ENCODE results near the gene CMBL.
"Not testable (repeated sequence)": the region's sequence is repeated elsewhere in the genome, so short reads cannot be mapped to it uniquely, and the experiment has no call there.

CMBL gene

GRCh38 chr5:10283927-10284635 lies 23.6 kb downstream of the CMBL start:
- DNase-seq = peak; percentile 62

GRCh38 chr5:10279925-10280720 lies 27.6 kb downstream of the CMBL start:
- DNase-seq = no peak

GRCh38 chr5:10279328-10279727 lies 28.4 kb downstream of the CMBL start:
- DNase-seq = no peak

- no peak for DNase-seq
These were observed 28.9 kb downstream of the CMBL start for GRCh38 chr5:10278658-10279279.

- DNase-seq = no peak
These were observed 29.7 kb downstream of the CMBL start for GRCh38 chr5:10277773-10278630.

GRCh38 chr5:10276691-10277090 lies 31.0 kb downstream of the CMBL start:
- DNase-seq = no peak

- no peak for DNase-seq
These were observed 31.7 kb downstream of the CMBL start for GRCh38 chr5:10275991-10276390.

GRCh38 chr5:10275460-10275859 lies 32.2 kb downstream of the CMBL start:
- DNase-seq = no peak

- not testable (repeated sequence) for DNase-seq
These were observed 34.9 kb downstream of the CMBL start for GRCh38 chr5:10272875-10273209.

GRCh38 chr5:10272053-10272874 lies 35.4 kb downstream of the CMBL start:
- DNase-seq = no peak

- DNase-seq = no peak
These were observed 39.6 kb downstream of the CMBL start for GRCh38 chr5:10268100-10268499.

GRCh38 chr5:10266839-10267238 lies 40.9 kb downstream of the CMBL start:
- no peak for DNase-seq

GRCh38 chr5:10266137-10266536 lies 41.6 kb downstream of the CMBL start:
- DNase-seq = no peak

GRCh38 chr5:10265245-10266109 lies 42.2 kb downstream of the CMBL start:
- DNase-seq = no peak

GRCh38 chr5:10264604-10265003 lies 43.1 kb downstream of the CMBL start:
- DNase-seq = no peak

- DNase-seq = no peak
These were observed 44.7 kb downstream of the CMBL start for GRCh38 chr5:10262995-10263394.

- DNase-seq = no peak
These were observed 45.5 kb downstream of the CMBL start for GRCh38 chr5:10262121-10262774.

- no peak for DNase-seq
These were observed 46.6 kb downstream of the CMBL start for GRCh38 chr5:10261065-10261464.

- no peak for DNase-seq
These were observed 47.8 kb downstream of the CMBL start for GRCh38 chr5:10259899-10260298.

GRCh38 chr5:10257870-10258269 lies 49.8 kb downstream of the CMBL start:
- DNase-seq = no peak

GRCh38 chr5:10254686-10255085 lies 53.0 kb downstream of the CMBL start:
- no peak for DNase-seq

All from NCI-H226 (cell line).